Brain microvascular endothelial cell (primary cell): ENCODE data around the gene PCSK2.

ENCODE experiments used
- DNase-seq: peaks from one replicate; pipeline ENCODE4 v3.0.0-alpha.2; 2020
- H3K27ac ChIP-seq: fragments of 250-450 bp; sonication (Bioruptor Pico); 2 replicates; pipeline ENCODE4 v1.5.1; 2020; ENCODE audit warnings: mild to moderate bottlenecking, moderate library complexity
- H3K27me3 ChIP-seq: fragments of 250-450 bp; sonication (Bioruptor Pico); replicated peaks from 2 replicates; pipeline ENCODE4 v1.5.1; 2020; ENCODE audit warnings: mild to moderate bottlenecking
- H3K36me3 ChIP-seq: fragments of 250-450 bp; sonication (Bioruptor Pico); replicated peaks from 2 replicates; pipeline ENCODE4 v1.5.1; 2020; ENCODE audit warnings: mild to moderate bottlenecking
- H3K4me3 ChIP-seq: 2 replicates; pipeline ENCODE4 v1.5.1; 2011; ENCODE audit warnings: low read depth, mild to moderate bottlenecking, control low read depth, low read length, moderate library complexity
- in situ Hi-C: cut with HindIII; loops from 2 replicates; pipeline ENCODE4 v1.10.0; 2017; ENCODE audit warnings: low sequenced_read_pairs, low pct_ligation_motif_present
- TF ChIP-seq, protein P1 (sequence below): IDR thresholded peaks from 2 replicates; pipeline ENCODE4 v1.5.1; 2011; ENCODE audit warnings: low read depth, mild to moderate bottlenecking, moderate library complexity, low read length, control low read depth, inconsistent platforms; ENCODE audit errors: missing control alignments

PCSK2 gene

DNA sequence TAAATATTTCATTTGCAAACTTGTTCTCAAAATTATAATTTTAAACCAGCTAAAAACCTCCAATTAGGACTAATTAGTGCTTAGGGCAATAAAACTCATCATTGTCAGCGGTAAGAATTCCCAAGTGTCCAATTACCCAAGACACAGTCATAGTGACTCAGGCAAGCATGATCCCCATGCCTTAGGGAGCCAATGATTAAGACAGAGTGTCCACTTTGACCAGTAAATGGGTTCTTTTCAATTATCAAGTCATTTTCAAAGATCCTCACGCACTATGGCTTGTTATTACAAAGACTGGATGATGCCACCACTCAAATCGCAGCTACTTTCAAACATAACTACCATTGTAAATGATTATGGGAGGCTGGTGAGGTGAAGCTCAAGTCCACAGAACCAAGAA is 190.4 kb downstream of the PCSK2 start:
- in situ Hi-C loops = no loop called here
- DNase-seq = no peak
- TF ChIP-seq, protein P1, sequence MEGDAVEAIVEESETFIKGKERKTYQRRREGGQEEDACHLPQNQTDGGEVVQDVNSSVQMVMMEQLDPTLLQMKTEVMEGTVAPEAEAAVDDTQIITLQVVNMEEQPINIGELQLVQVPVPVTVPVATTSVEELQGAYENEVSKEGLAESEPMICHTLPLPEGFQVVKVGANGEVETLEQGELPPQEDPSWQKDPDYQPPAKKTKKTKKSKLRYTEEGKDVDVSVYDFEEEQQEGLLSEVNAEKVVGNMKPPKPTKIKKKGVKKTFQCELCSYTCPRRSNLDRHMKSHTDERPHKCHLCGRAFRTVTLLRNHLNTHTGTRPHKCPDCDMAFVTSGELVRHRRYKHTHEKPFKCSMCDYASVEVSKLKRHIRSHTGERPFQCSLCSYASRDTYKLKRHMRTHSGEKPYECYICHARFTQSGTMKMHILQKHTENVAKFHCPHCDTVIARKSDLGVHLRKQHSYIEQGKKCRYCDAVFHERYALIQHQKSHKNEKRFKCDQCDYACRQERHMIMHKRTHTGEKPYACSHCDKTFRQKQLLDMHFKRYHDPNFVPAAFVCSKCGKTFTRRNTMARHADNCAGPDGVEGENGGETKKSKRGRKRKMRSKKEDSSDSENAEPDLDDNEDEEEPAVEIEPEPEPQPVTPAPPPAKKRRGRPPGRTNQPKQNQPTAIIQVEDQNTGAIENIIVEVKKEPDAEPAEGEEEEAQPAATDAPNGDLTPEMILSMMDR = no peak

DNA sequence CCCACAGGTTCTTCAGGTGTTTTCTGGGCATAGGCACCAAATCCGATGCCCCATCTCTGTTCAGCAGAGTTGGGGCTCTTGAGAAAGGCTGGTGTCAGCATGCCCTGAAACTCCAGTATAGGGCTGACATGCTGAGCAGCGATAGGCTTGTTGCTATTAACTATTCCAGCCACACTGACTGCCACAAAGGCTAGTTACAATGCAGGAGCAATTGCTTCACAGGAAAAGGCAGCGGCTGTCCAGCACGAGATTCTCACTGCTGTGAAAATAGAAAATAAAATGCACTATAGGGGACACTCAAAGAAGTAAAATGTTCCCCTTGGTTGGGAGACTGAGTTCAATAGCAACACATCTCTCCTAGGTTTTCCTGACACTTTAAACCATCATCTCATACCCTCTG is 191.9 kb downstream of the PCSK2 start:
- Histone ChIP-seq H3K36me3 (no peaks in the 10 kb centered on the region), H3K4me3 (no peak overlapping the region), H3K27ac (no peak overlapping the region), H3K27me3 (no peaks in the 10 kb centered on the region)
- in situ Hi-C loops = no loop called here
- no peak for DNase-seq
- TF ChIP-seq, protein P1 = no peak

More for the DNA sequence above, 190.4 kb downstream of the PCSK2 start:
- H3K4me3 ChIP-seq = no peak overlapping the region
- H3K27ac ChIP-seq = no peak overlapping the region
- H3K36me3 ChIP-seq = no peaks in the 10 kb centered on the region
- H3K27me3 ChIP-seq = no peaks in the 10 kb centered on the region

DNA sequence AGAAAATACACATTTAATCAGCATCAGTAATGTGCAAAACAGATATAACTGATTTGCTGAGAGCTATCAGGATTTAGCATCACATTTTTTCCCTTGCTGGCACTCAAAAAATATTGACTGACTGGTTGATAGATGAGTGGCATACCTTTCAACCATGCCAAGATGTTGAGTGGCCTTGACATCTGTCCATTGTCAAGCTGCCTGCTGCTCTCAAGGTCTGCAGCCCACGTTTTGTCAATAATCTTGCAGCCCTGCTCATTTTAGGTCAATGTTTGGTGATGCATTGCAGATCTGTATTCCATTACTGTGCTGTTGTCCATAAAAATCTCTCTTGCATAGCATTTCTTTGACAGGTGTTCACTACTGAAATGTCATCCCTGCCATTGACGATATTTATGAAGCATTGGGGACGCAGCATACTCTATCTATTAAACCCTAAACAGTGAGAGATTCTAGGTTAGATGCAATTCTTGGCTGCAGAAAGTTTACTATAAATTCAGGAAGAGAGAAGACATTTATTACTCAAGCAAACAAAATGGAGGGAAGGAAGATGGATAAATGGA is 192.7 kb downstream of the PCSK2 start:
- H3K36me3 ChIP-seq = no peaks in the 10 kb centered on the region
- no peak for DNase-seq
- in situ Hi-C loops = no loop called here
- TF ChIP-seq, protein P1 = no peak
- H3K4me3 ChIP-seq = no peak overlapping the region
- no peak overlapping the region for H3K27ac ChIP-seq
- no peaks in the 10 kb centered on the region for H3K27me3 ChIP-seq

DNA sequence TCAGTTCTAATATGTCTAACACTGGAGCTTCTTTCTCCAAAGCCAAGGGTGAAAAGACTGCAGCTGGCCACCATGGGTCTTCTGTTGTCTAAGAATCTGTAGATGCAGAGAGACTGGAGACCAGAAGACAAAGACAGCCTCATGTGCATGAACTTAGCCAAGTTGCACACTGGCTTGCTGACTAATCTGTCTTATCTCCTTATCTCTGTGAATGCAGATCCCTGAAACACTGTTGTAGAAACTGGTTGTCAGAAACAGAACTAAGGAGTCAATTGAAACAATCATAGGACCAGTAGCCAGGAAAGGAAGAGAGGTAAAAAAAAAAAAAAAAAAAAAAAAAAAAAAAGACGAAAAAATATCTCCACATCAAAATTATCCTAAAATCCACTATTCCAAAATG is 194.7 kb downstream of the PCSK2 start:
- H3K4me3 ChIP-seq = no peak overlapping the region
- TF ChIP-seq, protein P1 = no peak

DNA sequence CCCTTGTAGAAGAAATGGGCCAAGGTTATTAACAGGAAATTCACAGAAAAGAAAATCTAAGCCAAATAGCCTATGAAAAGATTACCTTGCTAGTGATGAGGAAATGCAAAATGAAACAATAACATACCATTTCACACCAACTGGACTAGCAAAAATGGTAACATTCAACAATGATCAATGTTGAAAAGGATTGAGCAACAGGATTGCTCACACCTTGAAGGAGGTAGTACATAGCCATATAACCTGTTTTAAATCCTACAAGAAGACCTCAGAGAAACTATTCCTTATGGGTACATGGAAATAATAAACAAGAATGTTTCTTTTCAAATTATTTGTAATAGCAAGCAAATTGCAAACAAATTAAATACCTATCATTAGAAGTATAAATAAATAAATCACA is 196.9 kb downstream of the PCSK2 start:
- in situ Hi-C loops = no loop called here
- H3K27ac ChIP-seq = no peak overlapping the region
- TF ChIP-seq, protein P1 = no peak
- no peaks in the 10 kb centered on the region for H3K36me3 ChIP-seq
- DNase-seq = no peak
- no peak overlapping the region for H3K4me3 ChIP-seq
- no peaks in the 10 kb centered on the region for H3K27me3 ChIP-seq

More for the DNA sequence above, 194.7 kb downstream of the PCSK2 start:
- H3K27ac ChIP-seq = no peak overlapping the region
- in situ Hi-C loops = no loop called here
- H3K27me3 ChIP-seq = no peaks in the 10 kb centered on the region
- peak; percentile 20 for DNase-seq
- H3K36me3 ChIP-seq = no peaks in the 10 kb centered on the region

DNA sequence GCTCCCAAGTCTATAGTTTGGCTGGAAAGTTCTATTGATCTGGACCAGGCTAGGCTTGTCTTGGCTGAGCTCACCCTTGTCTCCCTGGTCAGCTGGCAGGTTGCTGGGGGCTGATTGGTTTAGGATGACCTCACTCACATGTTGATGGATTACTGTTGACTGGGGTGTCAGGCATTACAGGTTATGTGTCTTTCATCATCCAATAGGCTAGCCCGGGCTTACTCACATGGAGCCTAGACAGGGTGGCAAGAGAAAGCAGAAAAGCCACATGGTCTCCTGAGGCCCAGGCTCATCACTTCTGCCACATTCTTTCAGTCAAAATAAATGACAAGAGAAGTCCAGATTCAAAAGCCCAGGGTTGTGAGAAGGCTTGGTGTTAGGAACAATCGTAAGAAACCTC is 200.8 kb downstream of the PCSK2 start:
- in situ Hi-C loops = no loop called here
- H3K27me3 ChIP-seq = no peaks in the 10 kb centered on the region
- TF ChIP-seq, protein P1 = no peak
- H3K36me3 ChIP-seq = no peaks in the 10 kb centered on the region
- no peak overlapping the region for H3K4me3 ChIP-seq
- no peak overlapping the region for H3K27ac ChIP-seq
- no peak for DNase-seq
